Karpas-422 (cell line): ENCODE measurements around the gene BBS9. TPM values are rescaled to one million over a fixed set of nuclear protein-coding genes. Genes with fewer than 3 reads are reported as not detected.

Source experiments
- DNase-seq: peaks from one replicate; pipeline ENCODE4 v3.0.0-alpha.2; 2015
- H2AFZ ChIP-seq: fragments of 200-600 bp; sonication (generic); 2 replicates; pipeline ENCODE4 v1.6.1; 2014; ENCODE audit warnings: antibody characterized with exemption, low read length, mixed read lengths
- H3K27ac ChIP-seq: fragments of 200-600 bp; sonication (generic); 2 replicates; pipeline ENCODE4 v1.5.1; 2014; ENCODE audit warnings: mild to moderate bottlenecking, low read length, moderate library complexity
- H3K27me3 ChIP-seq: fragments of 200-600 bp; sonication (generic); 2 replicates; pipeline ENCODE4 v1.6.1; 2014; ENCODE audit warnings: low read length, mixed read lengths
- H3K36me3 ChIP-seq: fragments of 200-600 bp; sonication (generic); 2 replicates; pipeline ENCODE4 v1.6.1; 2014; ENCODE audit warnings: low read length, mixed read lengths; ENCODE audit not compliant: insufficient read depth
- H3K4me1 ChIP-seq: fragments of 200-600 bp; sonication (generic); 2 replicates; pipeline ENCODE4 v1.6.1; 2014; ENCODE audit warnings: mild to moderate bottlenecking, low read length, mixed read lengths
- H3K4me2 ChIP-seq: fragments of 200-600 bp; sonication (generic); 2 replicates; pipeline ENCODE4 v1.6.1; 2014; ENCODE audit warnings: low read length, low read depth, mild to moderate bottlenecking; ENCODE audit not compliant: poor library complexity, severe bottlenecking
- H3K4me3 ChIP-seq: fragments of 200-600 bp; sonication (generic); 2 replicates; pipeline ENCODE4 v1.5.1; 2014; ENCODE audit warnings: mild to moderate bottlenecking, antibody characterized with exemption, low read length, mixed read lengths
- H3K79me2 ChIP-seq: fragments of 200-600 bp; sonication (generic); 2 replicates; pipeline ENCODE4 v1.6.1; 2014; ENCODE audit warnings: mild to moderate bottlenecking, low read length, mixed read lengths
- H3K9ac ChIP-seq: fragments of 200-600 bp; sonication (generic); 2 replicates; pipeline ENCODE4 v1.6.0; 2014; ENCODE audit warnings: low read length
- H3K9me2 ChIP-seq: fragments of 200-600 bp; sonication (generic), shearing (Covaris generic); replicated peaks from 2 replicates; pipeline ENCODE4 v1.6.0; 2014; ENCODE audit warnings: mild to moderate bottlenecking, low read length, moderate library complexity; ENCODE audit not compliant: insufficient read depth
- H3K9me3 ChIP-seq: fragments of 300-700, 200-600 bp; sonication (generic); 2 replicates; pipeline ENCODE4 v1.6.1; 2014; ENCODE audit warnings: low read length, mixed read lengths
- H4K20me1 ChIP-seq: fragments of 200-600 bp; sonication (generic); 2 replicates; pipeline ENCODE4 v1.6.1; 2014; ENCODE audit warnings: mild to moderate bottlenecking, antibody characterized with exemption, low read length, low read depth; ENCODE audit not compliant: insufficient read depth
- total RNA-seq: library from RNA; depleted of rRNA; stranded (reverse); fragments of >200 nt; shearing (Covaris generic); gene quantifications from 2 replicates; pipeline ENCODE4 v1.2.3, GENCODE V29; 2014; ENCODE audit warnings: low replicate concordance

Gene BBS9
- total RNA-seq, 1 experiment from 2014 or later = 13.0 TPM

GRCh38 chr7:33109758-33110238 lies 19.6 kb upstream of the BBS9 start:
- Histone ChIP-seq H3K4me2 (peak overlapping the region; percentile 76), H3K27me3 (no peaks in the 10 kb centered on the region), H3K4me3 (peak overlapping the region; percentile 67), H3K9ac (peak overlapping the region; percentile 60), H4K20me1 (peaks cover 15% of the 10 kb centered on the region; the same call in 1 of the 2 replicates), H3K4me1 (peaks cover 29% of the 10 kb centered on the region), H3K9me3 (no peaks in the 10 kb centered on the region), H3K36me3 (no peaks in the 10 kb centered on the region), H3K79me2 (peaks cover 42% of the 10 kb centered on the region), H3K9me2 (no peaks in the 10 kb centered on the region), H3K27ac (no peak overlapping the region), H2AFZ (peak overlapping the region; percentile 91; the same call in 1 of the 2 replicates)
- DNase-seq = no peak

DNA sequence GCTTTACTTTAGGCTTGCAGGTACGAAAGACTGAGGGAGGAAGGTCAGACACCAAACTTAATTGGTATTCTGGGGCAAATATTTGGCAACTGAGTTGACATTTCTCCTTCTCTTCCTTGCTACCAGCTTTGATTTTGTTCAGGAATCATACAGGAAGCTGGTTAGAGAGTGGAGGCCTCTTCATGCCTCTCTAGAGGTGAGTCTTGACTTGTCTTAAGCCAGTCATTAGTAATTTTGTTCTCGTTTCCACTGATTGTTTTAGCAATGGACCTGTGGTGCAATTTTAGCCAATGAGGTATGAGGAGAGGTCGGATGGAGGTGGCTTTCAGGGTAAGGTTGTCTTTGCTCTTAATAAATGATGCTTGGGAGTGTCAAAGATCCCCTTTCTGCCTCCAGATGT lies 17.8 kb upstream of the BBS9 start:
- H3K79me2 ChIP-seq = peaks cover 25% of the 10 kb centered on the region
- H2AFZ ChIP-seq = no peak overlapping the region
- H3K27me3 ChIP-seq = no peaks in the 10 kb centered on the region
- H3K9me2 ChIP-seq = no peaks in the 10 kb centered on the region
- no peaks in the 10 kb centered on the region for H3K36me3 ChIP-seq
- no peak overlapping the region for H3K9ac ChIP-seq
- no peak overlapping the region for H3K27ac ChIP-seq
- H3K4me1 ChIP-seq = peaks cover 24% of the 10 kb centered on the region
- H3K4me2 ChIP-seq = no peak overlapping the region
- H4K20me1 ChIP-seq = peaks cover 9% of the 10 kb centered on the region; the same call in 1 of the 2 replicates
- no peaks in the 10 kb centered on the region for H3K9me3 ChIP-seq
- DNase-seq = no peak
- no peak overlapping the region for H3K4me3 ChIP-seq

DNA sequence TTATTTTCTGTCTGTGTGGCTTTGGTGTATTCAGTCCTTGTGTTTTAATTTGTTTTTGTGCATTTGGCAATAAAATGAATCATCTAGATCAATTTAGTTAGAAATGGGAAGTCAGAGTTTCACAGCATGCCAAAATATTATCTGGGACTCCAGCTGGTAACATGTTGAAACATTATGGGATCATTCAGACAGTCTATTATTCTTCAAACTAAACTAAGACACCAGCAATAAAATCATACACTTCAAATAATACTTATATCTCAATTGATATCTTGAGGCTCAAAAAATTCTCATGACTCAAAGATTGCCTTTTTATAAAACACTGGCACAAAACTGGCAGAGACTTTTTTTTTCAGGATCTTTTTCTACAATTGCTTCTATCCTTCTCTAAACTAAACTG lies 14.4 kb upstream of the BBS9 start:
- no peak overlapping the region for H3K4me3 ChIP-seq
- no peaks in the 10 kb centered on the region for H3K36me3 ChIP-seq
- H3K4me2 ChIP-seq = no peak overlapping the region
- no peaks in the 10 kb centered on the region for H3K27me3 ChIP-seq
- H3K9me3 ChIP-seq = peaks cover 4% of the 10 kb centered on the region; the same call in 1 of the 2 replicates
- peaks cover 2% of the 10 kb centered on the region for H3K4me1 ChIP-seq
- no peak overlapping the region for H3K27ac ChIP-seq
- H3K79me2 ChIP-seq = no peaks in the 10 kb centered on the region
- no peak overlapping the region for H3K9ac ChIP-seq
- no peaks in the 10 kb centered on the region for H4K20me1 ChIP-seq
- no peak for DNase-seq
- H3K9me2 ChIP-seq = no peaks in the 10 kb centered on the region
- no peak overlapping the region for H2AFZ ChIP-seq

DNA sequence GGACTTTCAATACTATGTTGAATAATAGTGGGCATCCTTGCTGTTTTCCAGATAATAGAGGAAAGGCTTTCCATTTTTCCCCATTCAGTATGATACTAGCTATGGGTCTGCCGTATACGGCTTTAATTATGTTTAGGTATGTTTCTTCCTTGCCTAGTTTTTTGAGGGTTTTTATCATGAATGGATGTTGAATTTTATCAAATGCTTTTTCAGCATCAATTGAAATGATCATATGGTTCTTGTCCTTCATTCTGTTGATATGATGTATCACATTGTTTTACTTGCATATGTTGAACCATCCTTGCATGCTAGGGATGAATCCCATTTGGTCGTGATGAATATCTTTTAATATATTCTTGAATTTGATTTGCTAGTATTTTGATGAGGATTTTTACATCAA lies 11.0 kb upstream of the BBS9 start:
- no peak overlapping the region for H2AFZ ChIP-seq
- no peaks in the 10 kb centered on the region for H3K4me1 ChIP-seq
- no peaks in the 10 kb centered on the region for H3K36me3 ChIP-seq
- H3K9me2 ChIP-seq = no peaks in the 10 kb centered on the region; the same call in 1 of the 2 replicates
- H4K20me1 ChIP-seq = no peaks in the 10 kb centered on the region
- DNase-seq = no peak
- H3K4me3 ChIP-seq = no peak overlapping the region
- H3K79me2 ChIP-seq = no peaks in the 10 kb centered on the region
- H3K9ac ChIP-seq = no peak overlapping the region
- H3K27ac ChIP-seq = no peak overlapping the region
- H3K4me2 ChIP-seq = no peak overlapping the region
- H3K27me3 ChIP-seq = no peaks in the 10 kb centered on the region
- H3K9me3 ChIP-seq = peaks cover 4% of the 10 kb centered on the region; the same call in 1 of the 2 replicates

- no peaks in the 10 kb centered on the region for H3K27me3 ChIP-seq
Observed at GRCh38 chr7:33127085-33127484, 2.3 kb upstream of the BBS9 start.

GRCh38 chr7:33128631-33128989 lies 754 bp upstream of the BBS9 start:
- Histone ChIP-seq H3K36me3 (no peaks in the 10 kb centered on the region), H2AFZ (peak overlapping the region; percentile 98), H3K27me3 (no peaks in the 10 kb centered on the region), H3K79me2 (no peaks in the 10 kb centered on the region), H3K27ac (no peak overlapping the region), H3K9me2 (no peaks in the 10 kb centered on the region), H3K4me2 (peak overlapping the region; percentile 78), H4K20me1 (no peaks in the 10 kb centered on the region), H3K4me3 (peak overlapping the region; percentile 85), H3K9me3 (no peaks in the 10 kb centered on the region), H3K9ac (peak overlapping the region; percentile 81), H3K4me1 (peaks cover 16% of the 10 kb centered on the region)
- no peak for DNase-seq

More at GRCh38 chr7:33127085-33127484, 2.3 kb upstream of the BBS9 start:
- Histone ChIP-seq H3K27ac (no peak overlapping the region), H3K9ac (no peak overlapping the region), H3K4me2 (no peak overlapping the region), H3K9me2 (no peaks in the 10 kb centered on the region), H2AFZ (no peak overlapping the region), H3K36me3 (no peaks in the 10 kb centered on the region), H4K20me1 (no peaks in the 10 kb centered on the region), H3K79me2 (no peaks in the 10 kb centered on the region), H3K9me3 (no peaks in the 10 kb centered on the region), H3K4me3 (no peak overlapping the region), H3K4me1 (peaks cover 16% of the 10 kb centered on the region)
- no peak for DNase-seq

DNA sequence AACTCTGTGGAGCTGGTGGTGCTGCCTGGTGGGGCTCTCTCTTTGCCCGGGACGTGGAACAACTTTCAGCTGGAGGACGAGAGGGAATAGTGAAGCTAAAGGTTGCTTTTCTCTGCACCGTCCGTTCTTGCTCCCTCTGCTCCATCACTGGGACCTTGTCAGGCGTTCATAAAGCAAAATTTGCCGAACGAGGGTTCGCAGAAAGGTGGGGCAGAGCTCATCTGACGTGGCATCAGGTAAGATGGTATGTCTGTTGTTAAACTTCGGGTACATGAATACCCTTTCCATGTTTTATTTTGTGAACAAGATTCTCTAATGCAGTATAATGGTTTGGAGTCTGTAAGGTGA lies 416 bp downstream of the BBS9 start:
- H3K9ac ChIP-seq = peak overlapping the region; percentile 81
- DNase-seq = peak; percentile 59
- H3K27ac ChIP-seq = no peak overlapping the region
- no peaks in the 10 kb centered on the region for H3K36me3 ChIP-seq
- H3K4me2 ChIP-seq = peak overlapping the region; percentile 78
- no peaks in the 10 kb centered on the region for H4K20me1 ChIP-seq
- peak overlapping the region; percentile 85 for H3K4me3 ChIP-seq
- H3K79me2 ChIP-seq = no peaks in the 10 kb centered on the region
- H3K9me3 ChIP-seq = no peaks in the 10 kb centered on the region
- peak overlapping the region; percentile 84 for H2AFZ ChIP-seq
- H3K9me2 ChIP-seq = no peaks in the 10 kb centered on the region
- no peaks in the 10 kb centered on the region for H3K27me3 ChIP-seq
- peaks cover 16% of the 10 kb centered on the region for H3K4me1 ChIP-seq

DNA sequence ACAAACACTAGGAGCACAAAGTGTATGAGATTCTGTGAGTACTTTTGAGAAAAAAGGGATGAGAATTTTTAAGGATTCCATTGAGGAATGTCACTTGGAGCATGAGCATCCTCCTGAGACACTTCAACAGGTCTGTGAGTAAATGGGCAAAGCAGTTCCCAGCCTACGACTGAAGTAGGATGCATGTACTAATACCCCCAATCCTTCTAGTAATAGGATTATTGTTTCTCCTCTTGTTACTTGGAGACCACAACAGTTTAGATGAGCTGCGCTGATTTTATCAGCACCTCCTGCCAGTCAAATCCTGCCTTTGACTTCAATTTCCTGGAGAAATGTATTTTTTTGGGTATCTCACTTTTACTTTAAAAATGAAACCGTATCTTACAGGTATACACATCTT lies 820 bp downstream of the BBS9 start:
- H4K20me1 ChIP-seq = no peaks in the 10 kb centered on the region
- no peaks in the 10 kb centered on the region for H3K79me2 ChIP-seq
- H3K4me2 ChIP-seq = peak overlapping the region; percentile 78
- peak; percentile 44 for DNase-seq
- peak overlapping the region; percentile 84 for H2AFZ ChIP-seq
- H3K9me3 ChIP-seq = no peaks in the 10 kb centered on the region
- peak overlapping the region; percentile 81 for H3K9ac ChIP-seq
- no peaks in the 10 kb centered on the region for H3K27me3 ChIP-seq
- peak overlapping the region; percentile 85 for H3K4me3 ChIP-seq
- H3K9me2 ChIP-seq = no peaks in the 10 kb centered on the region
- no peaks in the 10 kb centered on the region for H3K36me3 ChIP-seq
- H3K27ac ChIP-seq = no peak overlapping the region
- peaks cover 16% of the 10 kb centered on the region for H3K4me1 ChIP-seq

DNA sequence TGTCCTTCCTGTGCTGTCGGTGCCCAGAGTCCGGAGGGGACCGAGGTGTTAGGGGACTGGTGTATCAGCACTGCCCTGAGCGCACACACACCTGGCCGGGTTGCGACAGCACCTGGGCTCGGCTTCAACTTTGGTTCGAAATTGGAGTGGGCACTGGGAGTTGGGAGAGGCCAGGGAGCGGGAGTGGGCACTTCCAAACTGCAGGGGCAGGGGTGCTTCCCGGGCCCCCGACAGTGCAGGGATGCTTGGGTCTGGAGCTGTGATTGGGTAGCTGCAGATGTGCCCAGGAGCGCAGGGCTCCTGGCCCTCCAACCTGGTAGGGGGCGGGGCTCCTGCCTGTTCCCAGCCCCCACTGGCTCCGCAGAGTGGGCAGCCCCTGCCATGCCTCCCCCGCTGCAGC lies 7.7 kb downstream of the BBS9 start:
- DNase-seq = no peak

More for the DNA sequence above, 7.7 kb downstream of the BBS9 start:
- Histone ChIP-seq H3K9ac (no peak overlapping the region), H3K27ac (no peak overlapping the region), H2AFZ (no peak overlapping the region), H4K20me1 (no peaks in the 10 kb centered on the region), H3K4me1 (no peaks in the 10 kb centered on the region), H3K4me3 (no peak overlapping the region), H3K27me3 (no peaks in the 10 kb centered on the region), H3K36me3 (no peaks in the 10 kb centered on the region), H3K79me2 (no peaks in the 10 kb centered on the region), H3K9me2 (no peaks in the 10 kb centered on the region), H3K9me3 (peaks cover 8% of the 10 kb centered on the region), H3K4me2 (no peak overlapping the region)
